ENCODE measurements around the gene MDFI. TPM values are rescaled to one million over a fixed set of nuclear protein-coding genes. Genes with fewer than 3 reads are reported as not detected.

MDFI gene
- polyA plus RNA-seq, 1 of the 3 experiments (the other 2 are of a cell fraction) = 7.0 TPM

- Histone ChIP-seq H3K9me2 (no peaks in the 10 kb centered on the region), H3K4me1 (ENCODE audit: control insufficient read depth in 1 of 2, insufficient read depth in 2 of 2, low read depth in 1 of 2, low read length in 1 of 2) (peaks cover 0 to 13% of the 10 kb centered on the region in 2 experiments; a peak in 1 of 4 replicates), H3K79me2 (ENCODE audit: insufficient read depth) (no peaks in the 10 kb centered on the region), H3K4me3 (ENCODE audit: low read depth in 2 of 2, low read length in 1 of 2) (no peak overlapping the region), H3K4me2 (no peak overlapping the region), H3F3A (replicated peaks; ENCODE audit: insufficient read depth) (no peaks in the 10 kb centered on the region), H4K20me1 (ENCODE audit: insufficient read depth) (no peaks in the 10 kb centered on the region), H3K27ac (ENCODE audit: low read depth in 2 of 2, low read length in 1 of 2) (no peak overlapping the region), H3K36me3 (replicated peaks in 1 of 2; ENCODE audit: control insufficient read depth in 1 of 2, insufficient read depth in 2 of 2, low read length in 1 of 2) (no peaks in the 10 kb centered on the region), H3K9me3 (no peaks in the 10 kb centered on the region), H2AFZ (ENCODE audit: low read depth) (no peak overlapping the region), H3K9ac (no peak overlapping the region), H3K27me3 (ENCODE audit: insufficient read depth) (no peaks in the 10 kb centered on the region; the same call in 1 of the 2 replicates)
- 69% methylated on average over 5 of the region's 5 CpGs for WGBS (ENCODE audit: low lambda C conversion rate)
- CTCF ChIA-PET = interaction anchor here (0.8 to 3.3 kb wide), 6 partner anchors 8 to 305 kb away, joined by 3 to 18 read pairs (median 6); no protein-coding TSS in a partner anchor
- POLR2A ChIA-PET = no interaction called here
- TF ChIP-seq GABPA (IDR thresholded peaks at IDR 0.05; ENCODE audit: low read depth) (no peak), ELF1 (IDR thresholded peaks at IDR 0.05) (no peak), FOSL2 (IDR thresholded peaks at IDR 0.05; ENCODE audit: borderline replicate concordance, low read depth) (no peak), GATA2 (CRISPR knock-in tag; IDR thresholded peaks at IDR 0.05) (no peak), JUND (IDR thresholded peaks at IDR 0.05) (no peak), RXRA (IDR thresholded peaks at IDR 0.05; ENCODE audit: borderline replicate concordance, low read depth) (no peak), RAD21 (IDR thresholded peaks at IDR 0.05; ENCODE audit: low read length) (no peak), USF1 (IDR thresholded peaks at IDR 0.05; ENCODE audit: borderline replicate concordance, low read depth) (no peak), CHD2 (IDR thresholded peaks at IDR 0.05; ENCODE audit: low read length, partially characterized antibody) (no peak), MAX (IDR thresholded peaks at IDR 0.05; ENCODE audit: low read depth) (no peak), MEF2A (IDR thresholded peaks at IDR 0.05; ENCODE audit: borderline replicate concordance, low read depth) (no peak), REST (IDR thresholded peaks at IDR 0.05; ENCODE audit: low read depth, low read length) (no peak), MXI1 (IDR thresholded peaks at IDR 0.05; ENCODE audit: low read depth, low read length) (no peak), TEAD4 (IDR thresholded peaks at IDR 0.05; ENCODE audit: borderline replicate concordance, insufficient read depth) (no peak)
- DNase-seq = no peak
These were observed 35.4 kb downstream of the MDFI start for GRCh38 chr6:41673704-41674000.

Measured in SK-N-SH (cell line).